Stimulated activated CD8-positive, alpha-beta memory T cell treated with anti-CD3 and anti-CD28 coated beads, Interleukin-12 subunit alpha, Interleukin-12 subunit beta, amount 100 ng/mL, for 24 hours (primary cell): ENCODE results near the gene SNRPA1.

Experiments
- DNase-seq: peaks from one replicate; pipeline ENCODE4 v3.0.0-alpha.2; 2020; ENCODE audit errors: extremely low read depth

The SNRPA1 gene

DNA sequence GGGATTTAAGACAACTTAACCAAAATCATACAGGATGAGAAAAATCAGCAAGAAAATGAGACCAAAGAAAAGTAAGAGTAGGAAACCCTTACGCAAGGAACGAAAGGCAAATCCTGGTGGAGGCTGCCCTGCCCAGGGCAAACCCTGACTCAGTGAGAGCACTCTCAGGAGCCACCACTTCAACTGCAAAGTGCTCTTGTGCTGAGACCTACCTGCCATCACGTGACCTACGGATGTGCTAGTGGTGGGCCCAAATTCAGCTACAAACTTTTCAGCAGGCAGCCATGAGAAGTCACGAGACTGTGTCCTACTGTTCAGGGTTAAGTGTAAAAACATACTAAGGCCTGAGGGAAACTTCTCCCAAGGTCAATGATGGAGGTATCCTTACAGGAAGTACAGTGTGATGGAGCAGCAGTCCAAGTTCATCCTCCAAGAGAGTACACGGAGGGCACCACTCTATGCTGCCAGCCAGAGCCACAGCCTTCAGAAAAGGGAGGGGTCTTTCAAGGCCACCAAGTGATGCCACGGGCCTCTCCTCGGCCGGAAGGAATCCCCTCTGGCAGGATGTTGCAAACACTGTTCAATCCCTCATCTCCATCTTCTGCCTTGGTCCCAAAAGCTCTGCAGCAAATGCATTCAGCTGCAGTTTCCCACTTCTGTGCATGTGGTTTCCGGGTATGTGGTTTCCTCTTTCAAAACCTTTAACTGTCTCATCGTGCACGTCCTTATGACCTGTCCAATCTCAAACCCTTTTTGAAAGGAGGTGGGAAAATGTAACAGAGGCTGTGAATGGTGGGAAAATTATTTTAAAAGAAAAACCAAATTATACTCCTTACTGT lies 52.7 kb downstream of the SNRPA1 start:
- DNase-seq: no peak

DNA sequence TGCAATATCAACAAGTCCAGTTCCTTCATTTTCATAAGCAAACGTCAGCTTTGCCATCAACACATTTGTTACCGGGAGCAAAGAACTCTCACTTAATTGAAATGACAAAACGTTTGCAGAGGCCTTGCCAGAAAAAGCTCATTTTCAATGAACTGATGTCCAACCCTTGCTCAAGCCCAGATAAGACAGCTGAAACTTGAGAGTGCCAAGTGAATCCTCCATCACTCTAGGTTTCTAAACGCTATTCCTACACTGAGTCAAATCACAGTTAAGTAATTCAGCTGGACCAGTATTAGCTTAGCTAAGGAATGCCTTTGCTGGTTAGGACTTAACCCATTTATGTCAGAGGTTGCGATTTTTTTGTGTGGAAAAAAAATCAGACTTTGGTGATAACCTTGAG lies 54.7 kb downstream of the SNRPA1 start:
- no peak for DNase-seq

DNA sequence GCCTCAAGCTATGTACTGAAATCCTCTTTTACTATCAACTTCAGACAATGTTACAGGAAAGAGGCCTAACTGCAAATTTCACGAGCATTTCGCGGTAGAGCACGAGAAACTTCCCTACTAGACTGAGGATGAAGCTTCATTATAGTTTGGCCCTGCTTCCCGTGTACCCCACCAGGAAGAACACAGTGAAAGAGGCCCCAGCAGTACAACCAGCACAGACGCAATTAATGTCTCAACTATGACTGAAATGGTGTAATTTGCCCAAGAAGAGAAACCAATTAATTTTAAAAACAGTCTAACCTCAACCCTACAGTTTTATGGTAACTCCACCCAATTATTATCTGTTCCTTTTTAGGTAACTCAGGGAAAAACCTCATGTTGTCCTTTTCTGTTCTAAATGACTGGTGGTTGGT lies 55.3 kb downstream of the SNRPA1 start:
- no peak for DNase-seq

- no peak for DNase-seq
Measured at GRCh38 chr15:101237251-101237650, 57.8 kb downstream of the SNRPA1 start.

- no peak for DNase-seq
Measured at GRCh38 chr15:101233651-101234280, 61.3 kb downstream of the SNRPA1 start.

GRCh38 chr15:101232677-101233076 lies 62.4 kb downstream of the SNRPA1 start:
- no peak for DNase-seq
